Ovary (tissue), 3 donors: Measurements from ENCODE around the gene TNFRSF25.

ENCODE experiments used
- EP300 ChIP-seq: sonication (generic); formaldehyde crosslinking; IDR thresholded peaks from one replicate; pipeline ENCODE4 v1.6.1; 2017; ENCODE audit warnings: antibody characterized with exemption
- POLR2A ChIP-seq: fragments of 450-650 bp; IDR thresholded peaks from one replicate; pipeline ENCODE4 v1.6.1; 2017; ENCODE audit warnings: antibody characterized with exemption, mild to moderate bottlenecking, moderate library complexity
- TF ChIP-seq, protein P1 (sequence below), 3 donors: fragments of 450-650 bp in 2 of 3; fragments of 200-600 bp in 1 of 3; IDR thresholded peaks; one replicate each; pipeline versions ENCODE4 v1.5.1 to v1.8.0; 2016 to 2022; ENCODE audit warnings: antibody characterized with exemption in 3 of 3, mild to moderate bottlenecking in 1 of 3
- donor health status: DM: no; HTN: no; CAD: no.

DNA sequence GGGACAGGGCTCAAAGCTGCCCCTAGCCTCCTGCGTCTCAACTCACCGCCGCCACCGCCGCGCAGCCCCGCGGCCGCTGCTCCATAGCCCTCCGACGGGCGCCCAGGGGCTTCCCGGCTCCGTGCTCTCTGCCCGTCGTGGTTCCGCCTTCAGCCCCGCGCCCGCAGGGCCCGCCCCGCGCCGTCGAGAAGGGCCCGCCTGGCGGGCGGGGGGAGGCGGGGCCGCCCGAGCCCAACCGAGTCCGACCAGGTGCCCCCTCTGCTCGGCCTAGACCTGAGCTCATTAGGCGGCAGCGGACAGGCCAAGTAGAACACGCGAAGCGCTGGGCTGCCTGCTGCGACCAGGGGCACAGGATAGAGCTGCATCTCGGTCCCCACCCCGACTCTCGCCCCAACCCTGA lies at the start of gene TNFRSF25:
- TF ChIP-seq, protein P1, sequence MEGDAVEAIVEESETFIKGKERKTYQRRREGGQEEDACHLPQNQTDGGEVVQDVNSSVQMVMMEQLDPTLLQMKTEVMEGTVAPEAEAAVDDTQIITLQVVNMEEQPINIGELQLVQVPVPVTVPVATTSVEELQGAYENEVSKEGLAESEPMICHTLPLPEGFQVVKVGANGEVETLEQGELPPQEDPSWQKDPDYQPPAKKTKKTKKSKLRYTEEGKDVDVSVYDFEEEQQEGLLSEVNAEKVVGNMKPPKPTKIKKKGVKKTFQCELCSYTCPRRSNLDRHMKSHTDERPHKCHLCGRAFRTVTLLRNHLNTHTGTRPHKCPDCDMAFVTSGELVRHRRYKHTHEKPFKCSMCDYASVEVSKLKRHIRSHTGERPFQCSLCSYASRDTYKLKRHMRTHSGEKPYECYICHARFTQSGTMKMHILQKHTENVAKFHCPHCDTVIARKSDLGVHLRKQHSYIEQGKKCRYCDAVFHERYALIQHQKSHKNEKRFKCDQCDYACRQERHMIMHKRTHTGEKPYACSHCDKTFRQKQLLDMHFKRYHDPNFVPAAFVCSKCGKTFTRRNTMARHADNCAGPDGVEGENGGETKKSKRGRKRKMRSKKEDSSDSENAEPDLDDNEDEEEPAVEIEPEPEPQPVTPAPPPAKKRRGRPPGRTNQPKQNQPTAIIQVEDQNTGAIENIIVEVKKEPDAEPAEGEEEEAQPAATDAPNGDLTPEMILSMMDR (IDR thresholded peaks at IDR 0.05) = no peak
- TF ChIP-seq POLR2A (no peak), EP300 (no peak)
